ENCODE results near the gene GRXCR2.
"Not testable (repeated sequence)": the region's sequence is repeated elsewhere in the genome, so short reads cannot be mapped to it uniquely, and the experiment has no call there.

Gene GRXCR2

GRCh38 chr5:145872914-145873313 is at the start of gene GRXCR2:
Gene GRXCR2 (minus strand): TSS chr5:145873014. CDS start chr5:145872968, 46 bp downstream.
- no peak for DNase-seq (ENCODE audit: low read depth)

GRCh38 chr5:145922059-145922458 is 49.2 kb upstream of the GRXCR2 start:
- no peak for DNase-seq (ENCODE audit: low read depth)

- peak; percentile 46 for DNase-seq (ENCODE audit: low read depth)
Measured at GRCh38 chr5:145921211-145921610, 48.4 kb upstream of the GRXCR2 start.

- DNase-seq (ENCODE audit: low read depth), result no peak
Measured at GRCh38 chr5:145920542-145921210, 47.9 kb upstream of the GRXCR2 start.

GRCh38 chr5:145919413-145919812 is 46.6 kb upstream of the GRXCR2 start:
- DNase-seq (ENCODE audit: low read depth), result no peak

- DNase-seq (ENCODE audit: low read depth), result no peak
Measured at GRCh38 chr5:145918397-145918796, 45.6 kb upstream of the GRXCR2 start.

- DNase-seq (ENCODE audit: low read depth), result peak; percentile 50
Measured at GRCh38 chr5:145917288-145917687, 44.5 kb upstream of the GRXCR2 start.

GRCh38 chr5:145915970-145916638 is 43.3 kb upstream of the GRXCR2 start:
- no peak for DNase-seq (ENCODE audit: low read depth)

- no peak for DNase-seq (ENCODE audit: low read depth)
Measured at GRCh38 chr5:145913701-145914100, 40.9 kb upstream of the GRXCR2 start.

- no peak for DNase-seq (ENCODE audit: low read depth)
Measured at GRCh38 chr5:145912594-145912993, 39.8 kb upstream of the GRXCR2 start.

- no peak for DNase-seq (ENCODE audit: low read depth)
Measured at GRCh38 chr5:145912019-145912418, 39.2 kb upstream of the GRXCR2 start.

GRCh38 chr5:145911164-145911563 is 38.4 kb upstream of the GRXCR2 start:
- DNase-seq (ENCODE audit: low read depth), result no peak

- DNase-seq (ENCODE audit: low read depth), result no peak
Measured at GRCh38 chr5:145908206-145908960, 35.6 kb upstream of the GRXCR2 start.

- DNase-seq (ENCODE audit: low read depth), result peak; percentile 61
Measured at GRCh38 chr5:145906401-145906800, 33.6 kb upstream of the GRXCR2 start.

- DNase-seq (ENCODE audit: low read depth), result no peak
Measured at GRCh38 chr5:145904743-145905142, 31.9 kb upstream of the GRXCR2 start.

- DNase-seq (ENCODE audit: low read depth), result peak; percentile 83
Measured at GRCh38 chr5:145903867-145904266, 31.1 kb upstream of the GRXCR2 start.

GRCh38 chr5:145903113-145903512 is 30.3 kb upstream of the GRXCR2 start:
- DNase-seq (ENCODE audit: low read depth), result no peak

GRCh38 chr5:145902421-145902820 is 29.6 kb upstream of the GRXCR2 start:
- peak; percentile 66 for DNase-seq (ENCODE audit: low read depth)

- no peak for DNase-seq (ENCODE audit: low read depth)
Measured at GRCh38 chr5:145898171-145898570, 25.4 kb upstream of the GRXCR2 start.

GRCh38 chr5:145891378-145891777 is 18.6 kb upstream of the GRXCR2 start:
- DNase-seq (ENCODE audit: low read depth), result not testable (repeated sequence)

- DNase-seq (ENCODE audit: low read depth), result no peak
Measured at GRCh38 chr5:145889611-145890010, 16.8 kb upstream of the GRXCR2 start.

GRCh38 chr5:145887976-145888574 is 15.3 kb upstream of the GRXCR2 start:
- DNase-seq (ENCODE audit: low read depth), result peak; percentile 69

- no peak for DNase-seq (ENCODE audit: low read depth)
Measured at GRCh38 chr5:145887217-145887616, 14.4 kb upstream of the GRXCR2 start.

All from EH (cell line).